GM19240 (cell line): ENCODE data around the gene MIDN.
"Not testable (repeated sequence)": the region's sequence is repeated elsewhere in the genome, so short reads cannot be mapped to it uniquely, and the experiment has no call there.

Source experiments
- DNase-seq: peaks from one replicate; pipeline ENCODE4 v3.0.0; 2011; ENCODE audit warnings: low spot score; ENCODE audit not compliant: insufficient read length

MIDN gene

DNA sequence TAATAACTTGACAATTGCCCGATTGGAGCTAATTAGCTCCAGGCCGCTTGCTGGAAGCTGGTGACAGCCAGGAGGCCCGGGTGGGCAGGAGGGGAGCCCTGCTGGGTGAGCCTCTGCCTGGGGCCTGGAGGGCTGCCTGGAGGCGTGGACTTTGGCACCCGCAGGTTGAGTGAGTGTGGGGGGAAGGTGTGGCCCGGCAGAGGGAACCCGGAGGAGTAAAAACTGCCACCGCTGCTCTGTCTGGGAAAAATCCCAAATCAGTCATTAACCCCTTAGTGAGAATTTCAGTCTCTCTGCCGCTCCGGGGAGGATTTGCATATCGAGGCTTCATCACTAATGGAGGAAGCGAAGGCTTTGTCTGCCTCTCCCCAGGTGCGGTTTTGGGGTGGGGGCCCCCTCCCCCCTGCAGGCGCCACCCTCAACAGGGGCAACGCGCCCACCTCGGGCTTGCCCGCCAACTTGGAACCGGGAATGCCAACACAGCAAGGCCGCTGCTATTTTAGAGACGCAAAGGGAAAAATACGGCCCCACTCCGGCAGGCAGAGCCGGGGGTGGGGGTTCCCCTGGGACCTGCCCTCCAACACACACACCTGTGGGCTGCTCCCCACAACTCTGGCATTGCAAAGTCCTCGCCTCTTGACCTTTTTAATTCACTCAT lies 43.5 kb downstream of the MIDN start:
- DNase-seq, result peak; percentile 61

DNA sequence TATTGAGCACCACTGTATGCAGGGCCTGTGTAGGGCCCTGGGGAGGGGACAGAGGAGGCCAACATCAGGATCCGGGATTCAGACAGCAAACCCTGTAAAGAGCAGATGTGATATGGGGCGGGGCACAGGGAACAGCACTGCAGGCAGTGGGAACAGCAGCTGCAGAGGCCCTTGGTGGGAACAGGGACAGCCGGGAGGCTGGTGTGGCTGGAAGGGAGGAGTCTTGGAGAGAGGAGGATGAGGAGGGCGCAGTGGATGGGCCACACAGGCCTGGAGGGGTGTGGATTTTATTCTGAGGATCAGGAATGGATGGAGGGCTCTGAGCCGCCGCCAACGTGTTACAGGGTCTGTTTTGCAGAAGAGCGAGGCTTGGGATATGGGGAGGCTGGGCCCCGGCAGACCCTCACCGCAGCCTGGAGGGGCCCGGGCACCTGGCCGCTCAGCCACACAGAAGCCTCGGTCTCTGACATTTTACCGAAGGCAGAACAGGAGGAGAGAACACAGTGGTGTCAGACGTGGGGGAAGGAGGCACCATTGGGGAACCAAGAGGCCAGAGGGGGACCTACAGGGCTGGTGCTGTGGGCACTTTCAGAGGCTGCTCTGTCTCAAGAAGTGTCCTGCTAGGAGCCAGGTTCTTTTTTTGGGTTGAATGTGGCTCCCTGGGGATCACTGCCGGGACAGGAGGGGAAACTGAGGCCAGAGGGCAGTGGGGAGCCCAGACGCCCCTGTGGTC lies 44.2 kb downstream of the MIDN start:
- DNase-seq, result no peak

GRCh38 chr19:1293782-1294604 lies 45.6 kb downstream of the MIDN start:
- no peak for DNase-seq

- DNase-seq, result no peak
These were observed 46.3 kb downstream of the MIDN start for GRCh38 chr19:1294688-1295087.

DNA sequence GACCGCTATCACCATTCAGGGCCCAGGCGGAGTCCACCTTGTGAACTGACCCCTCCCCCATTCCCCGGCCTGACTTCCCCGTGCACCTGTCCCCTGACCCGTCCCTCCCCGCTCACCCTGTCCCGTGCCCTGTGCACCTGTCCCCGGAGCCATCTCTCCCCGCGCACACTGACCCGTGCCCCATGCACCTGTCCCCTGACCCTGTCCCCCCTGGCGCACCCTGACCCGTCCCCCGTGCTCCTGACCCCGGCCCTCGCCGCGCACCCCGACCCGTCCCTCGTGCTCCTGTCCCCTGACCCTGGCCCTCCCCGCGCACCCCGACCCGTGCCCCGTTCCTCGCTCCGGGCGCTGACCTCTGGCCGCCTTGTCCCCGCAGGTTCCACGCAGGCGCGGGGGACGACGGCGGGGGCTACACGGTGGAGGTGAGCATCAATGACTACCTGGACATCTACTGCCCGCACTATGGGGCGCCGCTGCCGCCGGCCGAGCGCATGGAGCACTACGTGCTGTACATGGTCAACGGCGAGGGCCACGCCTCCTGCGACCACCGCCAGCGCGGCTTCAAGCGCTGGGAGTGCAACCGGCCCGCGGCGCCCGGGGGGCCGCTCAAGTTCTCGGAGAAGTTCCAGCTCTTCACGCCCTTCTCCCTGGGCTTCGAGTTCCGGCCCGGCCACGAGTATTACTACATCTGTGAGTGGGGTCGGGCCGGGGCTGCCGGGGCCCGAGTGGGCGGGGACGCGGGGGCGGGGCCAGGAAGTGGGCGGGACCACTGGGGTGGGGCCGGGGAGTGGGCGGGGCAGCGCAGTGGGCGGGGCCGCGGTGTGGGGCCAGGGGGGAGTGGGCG lies 47.0 kb downstream of the MIDN start:
- DNase-seq, result peak; percentile 63

DNA sequence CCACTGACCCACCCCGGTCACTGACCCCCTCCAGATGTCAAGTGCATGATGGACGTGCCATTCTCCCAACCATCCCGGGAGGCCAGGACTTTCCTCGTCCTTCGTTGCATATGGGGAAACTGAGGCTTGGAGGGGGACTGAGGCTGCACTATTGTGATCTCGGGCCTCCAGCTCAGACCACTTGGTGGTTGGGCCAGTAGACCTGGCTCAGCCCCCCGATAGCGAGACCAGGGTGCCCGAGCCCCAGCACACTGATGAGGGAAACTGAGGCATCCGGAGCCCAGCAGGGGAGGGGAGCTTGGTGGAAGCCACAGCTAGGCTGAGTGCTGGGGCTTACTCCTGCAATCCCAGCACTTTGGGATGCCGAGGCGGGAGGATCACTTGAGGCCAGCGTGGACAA lies 47.7 kb downstream of the MIDN start:
- DNase-seq, result no peak

GRCh38 chr19:1296575-1297271 lies 48.3 kb downstream of the MIDN start:
- DNase-seq, result no peak

DNA sequence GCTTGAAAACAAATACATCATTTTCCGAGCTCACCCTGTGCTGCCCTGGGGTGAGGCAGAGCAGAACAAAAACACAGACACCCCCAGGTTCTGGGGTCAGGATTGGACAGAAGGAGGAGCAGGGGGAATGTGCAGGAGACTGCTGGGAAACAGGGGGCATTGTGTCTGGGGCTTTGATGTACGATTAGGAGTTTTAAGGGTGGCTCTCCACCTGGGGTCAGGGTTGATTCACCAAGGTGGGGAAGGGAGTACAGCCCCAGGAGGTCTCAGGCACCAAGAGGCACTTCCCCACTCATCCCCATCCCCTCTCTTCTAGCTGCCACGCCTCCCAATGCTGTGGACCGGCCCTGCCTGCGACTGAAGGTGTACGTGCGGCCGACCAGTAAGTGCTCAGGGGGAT lies 49.9 kb downstream of the MIDN start:
- no peak for DNase-seq

- no peak for DNase-seq
These were observed 51.4 kb downstream of the MIDN start for GRCh38 chr19:1299801-1300200.

DNA sequence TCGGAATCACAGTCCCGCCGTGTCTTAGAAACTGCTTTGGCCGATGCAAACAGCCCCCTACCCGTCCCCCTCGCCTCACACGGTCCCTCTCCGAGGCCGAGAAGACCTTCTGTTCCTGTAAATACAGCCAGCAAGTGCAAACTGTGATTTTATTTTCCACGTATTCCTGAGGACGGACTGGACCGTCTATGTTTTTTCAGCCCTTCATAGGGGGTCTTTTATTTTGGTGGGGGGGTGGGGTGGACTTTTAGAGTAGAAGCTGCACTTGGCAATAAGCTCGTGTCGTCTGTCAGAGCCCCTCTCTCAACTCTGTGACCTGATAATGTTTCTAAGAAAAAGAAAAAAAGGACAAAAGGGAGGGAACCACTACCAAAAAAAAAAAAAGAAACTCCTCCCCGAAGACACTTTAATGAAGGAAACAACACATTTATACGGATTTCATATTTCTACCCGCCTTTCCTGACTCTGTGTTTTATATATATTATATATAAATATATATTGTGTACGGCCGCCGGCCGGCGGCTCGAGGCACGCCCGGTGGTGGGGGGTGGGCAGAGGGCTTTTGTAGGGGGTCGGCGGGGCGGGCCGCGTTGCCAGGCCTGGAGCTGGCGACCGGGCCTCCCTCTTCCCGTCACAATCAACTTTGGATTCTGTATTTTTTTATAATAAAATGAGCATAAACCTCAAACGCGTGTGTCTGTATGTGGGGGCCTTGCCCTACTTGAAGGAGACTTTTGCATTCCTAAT lies 52.5 kb downstream of the MIDN start:
- no peak for DNase-seq

- no peak for DNase-seq
These were observed 54.3 kb downstream of the MIDN start for GRCh38 chr19:1302533-1303239.

DNA sequence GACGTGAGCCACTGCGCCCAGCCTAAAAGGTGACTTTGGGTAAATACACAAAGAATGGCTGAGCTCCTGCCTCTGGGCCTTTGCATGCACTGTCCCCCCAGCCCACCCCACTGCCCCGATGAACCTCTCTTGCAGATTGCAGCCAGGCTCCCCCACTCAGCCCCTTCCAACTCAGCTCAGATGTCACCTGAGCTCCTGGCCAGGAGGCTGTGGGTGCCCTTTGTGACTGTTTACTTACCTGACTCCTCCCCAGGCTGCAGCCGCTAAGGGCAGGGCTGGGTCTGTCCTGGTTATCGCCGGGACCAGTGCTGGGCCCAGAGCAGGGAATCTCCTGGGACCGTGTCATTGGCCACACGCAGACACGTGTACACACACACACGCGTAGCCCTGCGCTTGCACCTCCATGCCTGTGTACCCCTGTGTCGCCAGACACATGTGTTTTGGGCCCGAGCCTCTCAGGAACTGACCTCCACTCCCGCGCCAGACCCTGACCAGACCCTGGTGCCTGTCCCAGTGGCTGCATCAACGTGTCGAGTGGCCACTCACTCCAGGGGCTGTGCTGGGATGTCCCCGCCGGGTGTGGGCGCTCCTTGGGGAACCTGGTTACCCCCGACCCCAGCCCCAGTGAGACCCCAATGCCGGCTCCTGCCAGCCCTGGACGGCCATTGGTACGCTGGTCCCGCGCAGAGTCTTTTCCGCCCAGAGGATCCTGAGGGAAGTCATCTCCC lies 56.0 kb downstream of the MIDN start:
- no peak for DNase-seq

DNA sequence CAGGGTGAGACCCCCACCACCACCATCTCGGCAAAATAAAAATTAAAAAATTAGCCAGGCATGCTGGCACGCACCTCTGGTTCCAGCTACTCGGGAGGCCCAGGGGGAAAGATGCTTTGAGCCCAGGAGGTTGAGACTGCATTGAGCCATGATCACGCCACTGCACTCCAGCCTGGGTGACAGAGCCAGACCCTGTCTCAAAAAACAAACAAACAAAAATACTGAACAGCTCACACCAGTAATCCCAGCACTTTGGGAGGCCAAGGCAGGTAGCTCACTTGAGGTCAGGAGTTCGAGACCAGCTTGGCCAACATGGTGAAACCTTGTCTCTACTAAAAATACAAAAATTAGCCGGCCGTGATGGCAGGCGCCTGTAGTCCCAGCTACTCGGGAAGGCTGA lies 57.0 kb downstream of the MIDN start:
- DNase-seq, result not testable (repeated sequence)

DNA sequence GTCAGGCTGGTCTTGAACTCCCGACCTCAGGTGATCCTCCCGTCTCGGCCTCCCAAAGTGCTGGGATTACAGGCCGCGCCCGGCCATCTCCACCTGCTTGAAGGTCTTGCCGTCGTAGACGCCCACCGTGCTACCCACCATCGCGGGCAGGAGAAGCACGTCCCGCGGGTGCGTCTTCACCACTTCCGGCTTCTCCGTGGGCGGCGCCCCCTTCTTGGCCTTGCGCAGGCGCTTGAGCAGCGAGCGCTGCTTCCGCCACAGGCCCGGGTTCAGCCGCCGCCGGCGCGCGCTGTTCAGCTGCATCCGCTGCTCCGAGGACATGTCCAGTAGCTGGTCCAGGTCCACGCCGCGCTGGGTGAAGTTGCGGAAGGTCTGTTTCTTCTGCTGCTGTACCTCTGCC lies 58.9 kb downstream of the MIDN start:
- DNase-seq, result no peak

- DNase-seq, result no peak
These were observed 59.4 kb downstream of the MIDN start for GRCh38 chr19:1307755-1308303.

GRCh38 chr19:1308718-1309117 lies 60.3 kb downstream of the MIDN start:
- DNase-seq, result no peak
